GM23248 (cell line): ENCODE results near the gene PHLDB1. TPM values are rescaled to one million over a fixed set of nuclear protein-coding genes. Genes with fewer than 3 reads are reported as not detected.

Experiments
- DNase-seq: peaks from one replicate; pipeline ENCODE4 v3.0.0-alpha.2; 2015
- H2AFZ ChIP-seq: fragments of 200-600 bp; sonication (generic); 2 replicates; pipeline ENCODE4 v1.6.1; 2016; ENCODE audit warnings: antibody characterized with exemption
- H3F3A ChIP-seq: fragments of 200-600 bp; sonication (generic); 2 replicates; pipeline ENCODE4 v1.6.1; 2016; ENCODE audit warnings: mild to moderate bottlenecking, antibody characterized with exemption, mixed run types; ENCODE audit not compliant: insufficient read depth
- H3K27ac ChIP-seq: fragments of 200-600 bp; sonication (generic); 2 replicates; pipeline ENCODE4 v1.5.1; 2016; ENCODE audit warnings: mild to moderate bottlenecking
- H3K27me3 ChIP-seq: fragments of 200-600 bp; sonication (generic); replicated peaks from 2 replicates; pipeline ENCODE4 v1.6.1; 2016; ENCODE audit warnings: mild to moderate bottlenecking; ENCODE audit not compliant: insufficient read depth
- H3K36me3 ChIP-seq: fragments of 200-600 bp; sonication (generic); 2 replicates; pipeline ENCODE4 v1.6.1; 2016; ENCODE audit warnings: low read depth, mild to moderate bottlenecking
- H3K4me1 ChIP-seq: fragments of 200-600 bp; sonication (generic); 2 replicates; pipeline ENCODE4 v1.6.1; 2016; ENCODE audit warnings: mild to moderate bottlenecking; ENCODE audit not compliant: insufficient read depth
- H3K4me2 ChIP-seq: fragments of 200-600 bp; sonication (generic); one replicate; pipeline ENCODE4 v1.6.1; 2016; ENCODE audit warnings: mild to moderate bottlenecking; ENCODE audit not compliant: unreplicated experiment
- H3K4me3 ChIP-seq: fragments of 200-600 bp; sonication (generic); 2 replicates; pipeline ENCODE4 v1.5.1; 2016; ENCODE audit warnings: mild to moderate bottlenecking
- H3K79me2 ChIP-seq: fragments of 200-600 bp; sonication (generic); 2 replicates; pipeline ENCODE4 v1.6.1; 2016; ENCODE audit warnings: mild to moderate bottlenecking; ENCODE audit not compliant: insufficient read depth
- H3K9ac ChIP-seq: fragments of 200-600 bp; sonication (generic); 2 replicates; pipeline ENCODE4 v1.6.1; 2016; ENCODE audit warnings: mild to moderate bottlenecking
- H3K9me2 ChIP-seq: fragments of 200-600 bp; sonication (generic); 2 replicates; pipeline ENCODE4 v1.6.1; 2016; ENCODE audit warnings: mixed run types, mild to moderate bottlenecking, moderate library complexity; ENCODE audit not compliant: insufficient read depth
- H3K9me3 ChIP-seq: fragments of 200-600 bp; sonication (generic); one replicate; pipeline ENCODE4 v1.6.1; 2017; ENCODE audit warnings: low read depth
- H4K20me1 ChIP-seq: fragments of 200-600 bp; sonication (generic); 2 replicates; pipeline ENCODE4 v1.6.0; 2016; ENCODE audit not compliant: insufficient read depth
- EZH2 ChIP-seq: fragments of 200-600 bp; sonication (generic); IDR thresholded peaks from 2 replicates; pipeline ENCODE4 v1.6.1; 2018; ENCODE audit warnings: antibody characterized with exemption, mild to moderate bottlenecking; ENCODE audit not compliant: insufficient read depth, poor library complexity, severe bottlenecking
- EZH2phosphoT487 ChIP-seq: fragments of 200-600 bp; sonication (generic); IDR thresholded peaks from 2 replicates; pipeline ENCODE4 v1.6.1; 2018; ENCODE audit warnings: antibody characterized with exemption, moderate library complexity, mild to moderate bottlenecking, low read depth; ENCODE audit not compliant: insufficient read depth
- WGBS, 2 experiments: methylation state at CpG; one replicate each; pipeline ENCODE4 v1.1.6; 2015 to 2017; ENCODE audit warnings: low lambda C conversion rate in 2 of 2, low coverage in 1 of 2; ENCODE audit errors: missing lambda C conversion rate in 2 of 2; 5-methylcytosine and 5-hydroxymethylcytosine counted together
- in situ Hi-C: fragments of 300-500 bp; cut with MboI; formaldehyde crosslinking; loops from 2 replicates; pipeline ENCODE4 v1.15.0; 2020
- polyA plus RNA-seq: library from polyadenylated mRNA; unstranded; fragments of >200 nt; fragmentation: Nextera tagmentation; extraction: Ambion mirVana; gene quantifications from 2 replicates; pipeline ENCODE4 v1.2.1, GENCODE V29; 2016
- total RNA-seq: library from RNA; depleted of rRNA; stranded (reverse); fragments of >200 nt; shearing (Covaris generic); gene quantifications from 2 replicates; pipeline ENCODE4 v1.2.3, GENCODE V29; 2014

PHLDB1 gene
- total and polyA plus RNA-seq, 2 experiments from 2014 or later: 91.7 to 102 TPM

GRCh38 chr11:118660681-118661424 lies 53.4 kb downstream of the PHLDB1 start:
- H3F3A ChIP-seq: peaks cover 26% of the 10 kb centered on the region; the same call in 1 of the 2 replicates
- no peak overlapping the region for H3K4me2 ChIP-seq
- no peaks in the 10 kb centered on the region for H3K27me3 ChIP-seq
- H3K79me2 ChIP-seq: no peaks in the 10 kb centered on the region
- H3K4me1 ChIP-seq: no peaks in the 10 kb centered on the region
- no peak overlapping the region for H3K9ac ChIP-seq
- H3K27ac ChIP-seq: no peak overlapping the region
- 42 to 48% methylated on average over 7 of the region's 7 CpGs for WGBS, 2 experiments
- no peak overlapping the region for H3K4me3 ChIP-seq
- H3K9me2 ChIP-seq: no peaks in the 10 kb centered on the region
- no peaks in the 10 kb centered on the region for H4K20me1 ChIP-seq
- in situ Hi-C loops: no loop called here
- peaks cover 19% of the 10 kb centered on the region; the same call in 1 of the 2 replicates for H3K36me3 ChIP-seq
- no peak for DNase-seq
- TF ChIP-seq EZH2: no peak
- no peak for TF ChIP-seq EZH2phosphoT487
- no peaks in the 10 kb centered on the region for H3K9me3 ChIP-seq
- H2AFZ ChIP-seq: no peak overlapping the region

- Histone ChIP-seq H3K79me2 (no peaks in the 10 kb centered on the region), H2AFZ (no peak overlapping the region), H3K4me1 (no peaks in the 10 kb centered on the region), H3K36me3 (peaks cover 11% of the 10 kb centered on the region; the same call in 1 of the 2 replicates), H3K9ac (no peak overlapping the region), H3K27ac (no peak overlapping the region), H3K4me3 (no peak overlapping the region), H3K4me2 (no peak overlapping the region), H3K9me2 (no peaks in the 10 kb centered on the region), H3K27me3 (no peaks in the 10 kb centered on the region), H3F3A (peaks cover 18% of the 10 kb centered on the region; the same call in 1 of the 2 replicates), H3K9me3 (no peaks in the 10 kb centered on the region), H4K20me1 (no peaks in the 10 kb centered on the region)
- DNase-seq: no peak
- in situ Hi-C loops: no loop called here
- TF ChIP-seq EZH2 (no peak), EZH2phosphoT487 (no peak)
- WGBS, 2 experiments: 74% methylated on average over 18 to 19 of the region's 19 CpGs
Measured at GRCh38 chr11:118661425-118662301, 54.2 kb downstream of the PHLDB1 start.

GRCh38 chr11:118662401-118663271 lies 55.2 kb downstream of the PHLDB1 start:
- H3K4me3 ChIP-seq: no peak overlapping the region
- no peaks in the 10 kb centered on the region for H3K9me3 ChIP-seq
- 52 to 59% methylated on average over 7 to 8 of the region's 8 CpGs for WGBS, 2 experiments
- peaks cover 10% of the 10 kb centered on the region; the same call in 1 of the 2 replicates for H3F3A ChIP-seq
- no peaks in the 10 kb centered on the region for H3K27me3 ChIP-seq
- H3K9ac ChIP-seq: no peak overlapping the region
- no peak for DNase-seq
- TF ChIP-seq EZH2 (no peak), EZH2phosphoT487 (no peak)
- no peaks in the 10 kb centered on the region for H4K20me1 ChIP-seq
- no peak overlapping the region for H3K4me2 ChIP-seq
- H3K9me2 ChIP-seq: no peaks in the 10 kb centered on the region
- H3K27ac ChIP-seq: no peak overlapping the region
- H3K36me3 ChIP-seq: peaks cover 2% of the 10 kb centered on the region; the same call in 1 of the 2 replicates
- in situ Hi-C loops: no loop called here
- H2AFZ ChIP-seq: no peak overlapping the region
- H3K79me2 ChIP-seq: no peaks in the 10 kb centered on the region
- H3K4me1 ChIP-seq: no peaks in the 10 kb centered on the region

GRCh38 chr11:118663381-118663780 lies 56.0 kb downstream of the PHLDB1 start:
- Histone ChIP-seq H3K9me2 (no peaks in the 10 kb centered on the region), H4K20me1 (no peaks in the 10 kb centered on the region), H3K36me3 (no peaks in the 10 kb centered on the region; the same call in 1 of the 2 replicates), H3K27me3 (no peaks in the 10 kb centered on the region), H2AFZ (no peak overlapping the region), H3K27ac (no peak overlapping the region), H3K9ac (no peak overlapping the region), H3K9me3 (no peaks in the 10 kb centered on the region), H3K4me2 (no peak overlapping the region), H3K4me3 (no peak overlapping the region), H3K4me1 (no peaks in the 10 kb centered on the region), H3K79me2 (no peaks in the 10 kb centered on the region), H3F3A (0 out of 2 replicates have a peak, but pooled peaks cover 4% of the 10 kb centered on the region)
- WGBS, 2 experiments: 93 to 96% methylated on average over 4 of the region's 4 CpGs
- DNase-seq: no peak
- no peak for TF ChIP-seq EZH2phosphoT487
- TF ChIP-seq EZH2: no peak
- in situ Hi-C loops: no loop called here
